ENCODE measurements around the gene FN3K. TPM values are rescaled to one million over a fixed set of nuclear protein-coding genes. Genes with fewer than 3 reads are reported as not detected.
A peak's percentile ranks its signal among the peaks of the same experiment; 100 is the strongest.
"Not testable (repeated sequence)": the region's sequence is repeated elsewhere in the genome, so short reads cannot be mapped to it uniquely, and the experiment has no call there.

Gene FN3K
- total RNA-seq, 1 experiment from 2014 or later, result 0.23 TPM

DNA sequence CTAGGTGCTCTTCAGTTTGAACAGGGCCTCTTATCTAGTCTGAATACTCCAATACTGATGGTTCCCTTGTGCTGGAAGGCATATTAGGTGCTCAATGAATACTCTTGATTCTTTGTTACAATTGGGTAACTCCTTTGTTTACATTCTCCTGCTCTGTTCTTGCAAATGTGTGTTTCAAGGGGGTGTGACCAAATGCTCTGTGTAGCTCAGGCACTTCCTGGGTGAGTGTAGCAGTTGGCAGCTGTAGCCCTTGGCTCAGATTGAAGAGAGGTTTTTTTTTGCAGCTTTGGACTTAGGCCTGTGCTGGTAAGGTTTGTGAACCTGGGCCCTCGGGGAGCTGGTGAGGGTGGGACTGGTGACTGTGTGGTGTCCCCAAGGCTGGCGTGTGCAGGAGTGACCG is 36.6 kb downstream of the FN3K start:
- peak; percentile 48 for DNase-seq (ENCODE audit: low read depth)

DNA sequence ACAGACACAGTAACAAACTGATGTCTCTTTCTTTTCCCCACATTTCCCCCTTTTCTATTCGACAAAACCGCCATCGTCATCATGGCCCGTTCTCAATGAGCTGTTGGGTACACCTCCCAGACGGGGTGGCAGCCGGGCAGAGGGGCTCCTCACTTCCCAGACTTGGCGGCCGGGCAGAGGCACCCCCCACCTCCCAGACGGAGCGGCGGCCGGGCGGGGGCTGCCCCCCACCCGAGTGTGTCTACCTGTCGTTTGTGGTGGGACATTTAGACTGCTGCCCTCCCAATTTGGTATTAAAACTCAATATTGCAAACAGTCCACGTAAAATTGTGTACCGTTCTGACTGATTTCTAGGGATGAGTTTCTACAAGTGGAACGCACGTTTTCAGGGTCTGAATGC is 39.0 kb downstream of the FN3K start:
- not testable (repeated sequence) for DNase-seq (ENCODE audit: low read depth)

DNA sequence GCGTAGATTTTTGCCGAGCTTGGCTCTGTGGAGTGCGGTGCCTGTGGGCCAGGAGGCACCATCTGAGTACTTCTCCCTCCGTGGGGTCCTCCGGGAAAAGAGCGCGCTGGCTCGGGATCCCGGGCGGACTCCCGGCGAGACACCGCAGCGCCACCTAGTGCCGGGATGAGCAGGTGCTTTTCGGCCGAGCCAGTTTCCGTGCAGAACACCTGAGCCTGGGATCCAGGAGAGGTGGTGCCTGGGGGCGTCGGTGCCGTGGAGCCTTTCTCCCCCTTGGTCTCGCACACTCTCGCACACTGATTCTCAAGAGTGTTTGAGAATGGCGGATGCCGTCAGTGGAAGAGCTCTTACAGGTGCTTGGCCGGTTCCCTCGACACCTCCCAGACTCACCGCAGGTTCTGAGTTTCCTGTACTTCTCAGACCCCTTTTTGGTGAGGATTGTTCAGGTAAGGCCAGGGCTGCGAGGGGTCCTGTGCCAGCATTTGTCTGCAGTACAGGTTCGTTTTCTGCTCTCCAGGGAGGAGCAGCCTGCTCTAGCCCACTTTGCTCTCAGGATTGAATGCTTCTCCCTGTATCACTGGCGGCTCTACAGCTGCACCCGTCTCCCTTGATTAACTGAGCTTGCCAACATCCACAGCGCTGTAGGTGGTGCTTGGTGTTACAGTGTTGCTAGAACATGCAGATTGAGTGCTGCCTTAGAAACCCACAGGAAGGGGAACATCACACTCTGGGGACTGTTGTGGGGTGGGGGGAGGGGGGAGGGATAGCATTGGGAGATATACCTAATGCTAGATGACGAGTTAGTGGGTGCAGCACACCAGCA is 39.8 kb downstream of the FN3K start:
- DNase-seq (ENCODE audit: low read depth), result peak; percentile 20

DNA sequence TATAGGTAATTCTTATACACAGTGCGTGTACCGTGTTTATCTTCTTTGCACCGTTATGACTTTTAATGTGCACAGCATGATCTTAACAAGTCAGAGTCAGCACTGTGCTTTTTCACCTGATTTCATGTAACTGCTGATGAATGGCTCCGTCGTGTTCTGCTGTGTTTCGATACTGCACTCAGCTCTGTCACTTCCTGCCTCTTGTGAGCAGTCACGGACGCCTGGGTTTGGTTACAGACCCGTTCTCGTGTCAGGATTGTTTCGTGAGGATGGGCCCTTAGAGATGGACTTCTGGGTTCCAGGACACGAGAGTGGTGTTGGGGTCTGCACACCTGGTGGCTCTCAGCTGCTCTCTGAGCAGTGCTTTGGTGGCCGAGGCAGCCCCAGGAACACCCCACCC is 41.0 kb downstream of the FN3K start:
- DNase-seq (ENCODE audit: low read depth), result no peak

DNA sequence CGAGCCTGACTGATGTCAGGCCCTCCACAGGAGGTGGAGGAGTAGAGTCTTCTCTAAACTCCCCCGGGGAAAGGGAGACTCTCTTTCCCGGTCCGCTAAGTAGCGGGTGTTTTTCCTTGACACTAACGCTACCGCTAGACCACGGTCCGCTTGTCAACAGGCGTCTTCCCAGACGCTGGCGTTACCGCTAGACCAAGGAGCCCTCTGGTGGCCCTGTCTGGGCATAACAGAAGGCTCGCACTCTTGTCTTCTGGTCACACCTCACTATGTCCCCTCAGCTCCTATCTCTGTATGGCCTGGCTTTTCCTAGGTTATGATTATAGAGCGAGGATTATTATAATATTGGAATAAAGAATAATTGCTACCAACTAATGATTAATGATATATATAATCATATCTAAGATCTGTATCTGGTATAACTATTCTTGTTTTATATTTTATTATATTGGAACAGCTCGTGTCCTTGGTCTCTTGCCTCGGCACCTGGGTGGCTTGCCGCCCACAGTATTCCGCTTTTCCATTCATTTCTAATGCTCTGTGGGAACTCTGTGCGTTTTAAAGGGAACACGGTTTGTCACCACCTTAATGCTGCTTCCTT is 42.5 kb downstream of the FN3K start:
- not testable (repeated sequence) for DNase-seq (ENCODE audit: low read depth)

DNA sequence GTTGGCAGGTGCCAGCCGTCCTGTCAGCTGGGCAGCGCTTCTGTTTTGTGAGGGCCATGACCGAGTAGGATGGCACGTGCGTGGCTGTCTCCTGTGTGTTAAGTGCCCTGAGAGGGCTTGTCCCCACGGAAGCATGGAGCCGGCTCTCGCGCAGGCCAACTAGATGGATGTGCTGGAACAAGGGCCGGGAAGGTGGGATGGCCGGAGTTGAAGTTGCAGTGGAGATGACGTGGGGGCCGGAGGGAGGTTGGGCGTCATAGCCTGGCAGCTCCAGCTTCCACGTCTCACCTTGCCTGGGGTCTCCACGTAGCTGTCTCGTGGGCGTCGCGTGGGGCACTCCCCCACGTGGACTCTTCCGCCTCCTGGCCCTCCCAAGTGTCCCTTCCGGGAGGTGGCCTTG is 44.1 kb downstream of the FN3K start:
- no peak for DNase-seq (ENCODE audit: low read depth)

DNA sequence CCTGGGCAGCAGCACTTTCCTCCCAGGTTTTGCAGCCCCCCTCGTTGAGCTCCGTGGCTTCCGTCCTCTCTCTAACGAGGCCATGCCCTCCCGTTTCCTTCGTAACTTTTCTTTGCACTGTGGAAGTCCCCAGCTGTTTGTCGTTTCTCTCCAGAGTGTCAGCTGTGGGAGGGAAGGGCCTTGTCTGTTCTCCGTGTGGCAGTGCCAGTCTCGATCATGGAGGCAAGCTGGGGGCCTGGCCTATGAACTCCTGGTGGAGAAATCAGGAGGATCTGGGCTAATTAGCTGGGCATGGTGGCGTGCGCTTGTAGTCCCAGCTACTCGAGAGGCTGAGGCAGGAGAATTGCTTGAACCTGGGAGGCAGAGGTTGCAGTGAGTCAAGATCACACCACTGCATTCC is 44.8 kb downstream of the FN3K start:
- DNase-seq (ENCODE audit: low read depth), result no peak

DNA sequence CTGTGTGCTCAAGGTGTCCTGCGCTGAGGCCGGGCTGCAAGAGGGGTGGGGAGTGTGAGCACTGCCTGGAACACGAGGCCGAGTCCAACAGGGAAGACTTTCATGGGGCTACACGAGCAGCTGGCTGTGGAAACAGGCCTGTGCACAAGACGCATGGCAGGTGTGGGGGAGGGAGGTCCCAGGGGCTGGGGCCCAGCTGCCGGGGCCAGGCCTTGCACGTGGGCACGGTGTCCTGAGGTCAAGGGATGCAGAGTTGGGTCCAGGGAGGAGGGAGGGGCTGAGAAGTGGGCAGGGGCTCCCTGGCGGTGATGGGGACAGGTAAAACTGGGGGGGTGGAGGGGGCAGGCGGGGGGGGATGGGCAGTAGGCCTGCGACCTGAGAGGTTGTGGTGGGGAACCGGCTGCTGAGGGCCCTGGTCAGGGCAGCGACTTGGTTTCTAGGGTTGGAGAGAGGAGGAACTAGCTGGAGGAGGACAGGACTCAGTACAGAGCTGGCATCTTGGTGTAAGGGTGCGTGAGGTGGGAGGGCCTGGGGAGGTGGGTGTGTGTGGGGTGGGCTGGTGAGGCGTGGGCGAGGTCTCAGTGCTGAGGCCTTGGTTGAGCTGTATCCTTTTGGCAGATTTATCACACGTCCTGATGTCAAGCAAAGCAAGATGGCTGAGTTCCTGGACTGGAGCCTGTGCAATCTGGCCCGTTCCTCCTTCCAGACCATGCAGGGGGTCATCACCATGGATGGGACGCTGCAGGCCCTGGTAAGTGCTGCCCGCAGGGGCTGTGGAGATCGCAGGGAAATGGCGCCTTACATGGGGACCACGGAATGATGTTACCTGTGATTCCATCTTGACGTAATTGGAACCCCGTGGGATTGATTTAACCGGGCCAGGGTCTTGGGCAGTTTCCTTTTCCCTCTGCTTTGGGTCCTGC is 45.8 kb downstream of the FN3K start:
- DNase-seq (ENCODE audit: low read depth), result no peak

DNA sequence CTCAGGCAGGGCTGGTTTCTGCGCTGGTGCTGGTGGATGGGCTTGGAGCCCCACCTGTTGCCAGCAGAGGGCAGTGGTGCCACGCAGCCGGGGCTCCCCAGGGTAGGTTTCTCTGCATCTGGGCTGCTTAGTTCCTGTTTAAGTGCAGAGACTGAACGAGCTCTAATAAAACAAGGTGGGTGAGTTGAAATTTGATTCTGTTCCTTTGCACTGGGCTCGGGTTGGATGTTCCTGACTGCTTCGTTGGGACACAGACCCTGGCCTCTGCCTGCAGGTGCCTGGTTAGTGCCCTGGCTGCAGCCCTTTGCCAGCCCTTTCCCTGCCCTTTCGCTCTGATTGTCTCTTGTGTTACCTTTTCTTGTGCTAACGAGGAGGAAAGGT is 46.5 kb downstream of the FN3K start:
- peak; percentile 61 for DNase-seq (ENCODE audit: low read depth)

DNA sequence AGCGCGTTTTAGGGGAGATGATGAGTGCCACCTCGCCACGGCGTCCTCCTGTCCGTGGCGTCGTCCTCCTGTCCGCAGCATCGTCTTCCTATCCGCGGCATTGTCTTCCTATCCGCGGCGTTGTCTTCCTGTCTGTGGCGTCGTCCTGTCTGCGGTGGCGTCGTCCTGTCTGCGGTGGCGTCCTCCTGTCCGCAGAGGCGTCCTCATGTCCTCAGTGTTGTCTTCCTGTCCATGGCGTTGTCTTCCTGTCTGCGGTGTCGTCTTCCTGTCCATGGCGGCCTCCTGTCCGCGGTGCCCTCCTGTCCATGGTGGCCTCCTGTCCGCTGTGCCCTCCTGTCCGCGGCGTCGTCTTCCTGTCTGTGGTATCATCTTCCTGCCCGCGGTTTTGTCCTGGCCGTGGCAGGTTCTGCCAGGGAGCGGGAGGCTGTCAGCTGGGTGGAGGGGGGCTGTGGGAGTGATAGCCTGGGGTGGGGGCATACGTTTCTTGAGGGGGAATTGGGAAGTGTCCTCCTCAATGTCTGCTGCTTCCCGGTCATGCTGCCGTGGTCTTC is 47.3 kb downstream of the FN3K start:
- no peak for DNase-seq (ENCODE audit: low read depth)

DNA sequence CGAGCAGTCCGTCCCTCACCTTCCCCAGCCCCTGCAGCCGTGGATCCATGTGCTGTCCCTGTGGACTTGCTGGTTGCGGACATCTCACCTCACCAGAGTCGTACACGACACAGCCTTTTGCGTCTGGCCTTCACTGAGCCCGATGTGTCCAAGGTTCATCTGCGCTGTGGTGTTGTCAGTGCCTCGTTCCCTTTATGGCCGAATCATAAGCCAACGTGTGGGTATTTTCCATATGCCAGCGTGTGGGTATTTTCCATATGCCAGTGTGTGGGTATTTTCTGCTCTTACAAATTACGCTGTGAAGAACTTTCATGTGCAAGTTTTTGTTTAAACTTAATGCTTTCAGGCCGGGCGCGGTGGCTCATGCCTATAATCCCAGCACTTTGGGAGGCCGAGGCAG is 48.1 kb downstream of the FN3K start:
- no peak for DNase-seq (ENCODE audit: low read depth)

DNA sequence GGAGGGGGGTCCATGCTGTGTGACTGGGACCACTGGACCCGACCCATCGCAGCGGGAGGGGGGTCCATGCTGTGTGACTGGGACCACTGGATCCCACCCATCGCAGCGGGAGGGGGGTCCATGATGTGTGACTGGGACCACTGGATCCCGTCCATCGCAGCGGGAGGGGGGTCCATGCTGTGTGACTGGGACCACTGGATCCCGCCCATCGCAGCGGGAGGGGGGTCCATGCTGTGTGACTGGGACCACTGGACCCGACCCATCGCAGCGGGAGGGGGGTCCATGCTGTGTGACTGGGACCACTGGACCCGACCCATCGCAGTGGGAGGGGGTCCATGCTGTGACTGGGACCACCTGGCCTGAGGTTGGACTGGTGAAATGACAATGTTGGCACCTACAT is 50.2 kb downstream of the FN3K start:
- DNase-seq (ENCODE audit: low read depth), result not testable (repeated sequence)

DNA sequence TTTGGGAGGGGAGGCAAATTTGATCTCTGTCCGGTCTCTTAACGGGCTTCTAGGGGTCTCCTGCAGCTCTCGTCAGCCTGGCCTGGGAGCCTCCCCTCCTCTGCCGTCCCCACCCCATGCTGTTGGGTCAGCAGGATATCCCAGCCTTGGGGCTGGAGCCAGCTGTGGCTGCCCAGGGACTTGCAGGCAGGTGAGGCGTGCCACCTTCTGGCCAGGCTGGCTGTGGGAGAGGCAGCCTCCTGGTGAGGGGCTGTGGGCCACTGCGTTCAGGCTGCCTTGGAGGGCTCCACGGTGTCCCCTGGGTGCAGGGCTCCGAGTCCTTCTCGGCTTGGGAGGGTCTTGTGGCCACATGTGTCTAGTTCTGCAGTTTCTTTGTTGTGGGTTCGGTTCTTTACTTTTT is 51.0 kb downstream of the FN3K start:
- no peak for DNase-seq (ENCODE audit: low read depth)

DNA sequence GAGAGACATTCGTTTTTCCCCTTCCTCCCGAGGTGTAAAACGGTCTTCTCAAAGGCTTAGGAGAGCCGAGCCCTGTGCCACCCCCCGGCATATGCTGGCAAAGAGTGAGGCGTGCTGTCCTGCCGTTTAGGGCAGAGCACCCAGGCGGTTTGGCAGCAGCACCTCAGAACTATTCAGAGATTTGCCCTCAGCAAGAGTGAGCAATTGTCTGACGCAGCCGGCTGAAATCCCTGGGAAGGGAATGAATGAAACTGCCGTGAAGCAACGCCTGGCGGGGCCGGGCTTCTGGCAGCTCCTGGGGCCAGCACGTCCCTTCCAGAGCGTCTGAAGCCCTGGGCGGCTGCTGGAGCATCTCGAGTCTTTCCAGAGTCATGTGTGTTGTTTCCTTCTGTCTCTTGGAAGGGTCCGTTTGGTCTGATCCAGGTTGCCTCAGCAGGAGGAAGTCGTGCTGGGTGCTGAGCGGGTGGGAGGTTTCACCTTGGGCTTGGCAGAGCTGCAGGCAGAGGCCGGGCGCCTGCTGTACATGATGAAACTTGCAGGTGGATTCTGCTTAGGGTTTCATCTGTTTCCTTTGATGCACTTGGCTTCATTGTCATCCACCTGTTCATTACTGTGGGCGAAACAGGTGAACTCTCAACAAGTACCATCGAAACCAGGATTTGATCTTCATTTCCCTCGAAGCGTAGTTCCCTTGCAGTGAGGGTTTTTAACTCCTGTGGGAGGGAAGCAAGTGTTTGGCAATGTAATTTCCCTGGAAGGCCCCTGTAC is 51.9 kb downstream of the FN3K start:
- no peak for DNase-seq (ENCODE audit: low read depth)

DNA sequence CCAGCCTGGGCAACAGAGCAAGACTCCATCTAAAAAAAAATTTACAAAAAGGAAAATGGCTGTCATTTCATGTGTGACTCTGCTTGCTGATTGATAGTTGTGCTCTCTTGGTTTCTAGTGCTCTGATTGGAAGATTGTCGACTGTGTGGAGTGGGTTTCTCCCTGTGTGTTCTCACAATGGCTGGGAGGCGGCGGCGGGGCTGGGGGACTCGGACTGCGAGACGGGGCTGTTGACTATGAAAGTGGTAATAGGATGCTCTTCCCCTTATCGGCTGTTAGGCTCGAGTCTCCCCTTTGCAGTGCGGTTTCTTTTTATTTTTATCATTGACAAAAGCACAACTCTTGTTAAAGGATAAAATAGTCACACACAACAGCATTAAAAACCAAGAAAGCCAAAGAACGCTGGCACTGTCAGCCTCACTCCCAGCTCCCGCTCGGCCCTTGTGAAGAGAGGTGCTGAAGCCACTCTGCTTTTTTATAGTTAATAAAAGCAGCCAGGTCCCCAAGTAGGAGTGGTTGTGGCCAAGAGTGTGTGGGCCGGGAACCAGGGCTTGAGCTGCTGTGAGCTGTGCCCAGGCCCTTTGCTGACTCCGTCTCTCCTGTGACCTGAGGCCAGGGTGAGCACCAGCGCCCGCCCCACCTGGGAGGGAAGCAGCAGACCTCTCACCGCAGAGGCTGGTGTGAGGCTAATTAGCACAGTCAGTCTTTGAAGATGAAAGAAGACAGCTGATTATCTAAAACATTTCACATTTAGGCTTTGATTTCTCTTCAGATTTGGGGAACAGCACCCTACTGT is 53.0 kb downstream of the FN3K start:
- DNase-seq (ENCODE audit: low read depth), result no peak

DNA sequence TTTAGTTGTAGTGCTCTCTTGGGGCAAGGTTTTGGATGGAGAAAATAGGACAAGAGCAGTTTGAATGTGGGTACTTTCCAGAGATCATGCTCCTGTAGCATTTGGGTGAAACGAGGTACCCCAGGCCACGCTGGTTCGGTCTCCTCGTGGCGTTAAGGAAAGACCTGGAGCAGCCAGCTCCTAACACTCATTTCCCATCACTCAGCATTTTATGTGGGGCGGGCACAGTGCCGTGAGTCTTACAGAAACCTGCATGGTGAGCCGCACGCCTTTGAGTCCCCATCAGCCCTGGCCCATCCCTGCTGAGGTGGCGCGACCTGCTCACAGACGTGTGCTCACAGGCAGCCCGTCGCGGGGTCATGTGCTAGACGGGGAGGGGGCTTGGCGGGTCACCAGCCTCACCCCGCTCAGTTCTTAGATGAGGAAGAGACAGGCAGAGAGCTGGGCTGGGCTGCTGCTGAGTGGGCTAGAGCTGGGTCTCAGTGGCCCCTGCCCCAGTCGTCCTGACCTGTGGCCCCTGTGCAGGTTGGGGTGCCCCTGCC is 53.7 kb downstream of the FN3K start:
- DNase-seq (ENCODE audit: low read depth), result no peak

DNA sequence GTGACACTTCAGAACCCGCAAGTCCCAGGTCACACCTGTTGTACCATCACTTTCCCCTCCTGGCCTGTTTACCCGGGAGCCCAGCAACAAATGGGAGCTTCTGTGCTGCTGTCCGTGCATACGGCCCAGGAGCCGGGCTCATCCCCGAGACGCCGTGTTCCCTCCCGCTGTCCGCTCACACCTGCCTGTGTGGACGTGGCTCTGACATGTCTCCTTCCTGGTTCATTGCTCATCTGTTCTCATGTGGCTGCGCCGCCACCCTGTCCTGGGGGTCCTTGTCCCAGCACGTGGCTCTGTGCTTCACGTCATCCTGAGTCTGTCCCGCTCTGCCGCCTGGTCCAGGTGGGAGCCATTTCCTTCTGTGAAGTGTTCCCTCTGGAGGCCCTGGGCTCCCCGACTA is 54.4 kb downstream of the FN3K start:
- DNase-seq (ENCODE audit: low read depth), result no peak

DNA sequence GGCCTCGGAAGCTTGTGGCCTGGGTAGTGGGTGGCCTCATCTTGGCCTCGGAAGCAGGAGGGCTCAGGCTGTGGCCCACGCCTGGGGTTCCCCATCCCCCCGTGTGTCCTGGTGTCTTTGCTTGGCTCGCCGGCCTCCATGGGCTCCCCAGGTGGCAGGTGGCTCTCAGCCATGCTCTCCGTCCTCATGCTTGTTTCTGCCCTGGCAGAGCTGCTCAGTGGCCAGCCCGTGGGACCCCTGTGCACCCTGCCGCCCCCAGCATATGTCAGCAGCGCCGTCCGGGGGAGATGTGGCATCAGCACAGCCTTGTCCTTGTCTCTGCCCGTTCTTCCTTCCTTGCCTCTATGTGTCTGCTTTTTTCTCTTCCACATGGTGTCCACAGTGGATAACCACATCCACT is 55.0 kb downstream of the FN3K start:
- DNase-seq (ENCODE audit: low read depth), result no peak

DNA sequence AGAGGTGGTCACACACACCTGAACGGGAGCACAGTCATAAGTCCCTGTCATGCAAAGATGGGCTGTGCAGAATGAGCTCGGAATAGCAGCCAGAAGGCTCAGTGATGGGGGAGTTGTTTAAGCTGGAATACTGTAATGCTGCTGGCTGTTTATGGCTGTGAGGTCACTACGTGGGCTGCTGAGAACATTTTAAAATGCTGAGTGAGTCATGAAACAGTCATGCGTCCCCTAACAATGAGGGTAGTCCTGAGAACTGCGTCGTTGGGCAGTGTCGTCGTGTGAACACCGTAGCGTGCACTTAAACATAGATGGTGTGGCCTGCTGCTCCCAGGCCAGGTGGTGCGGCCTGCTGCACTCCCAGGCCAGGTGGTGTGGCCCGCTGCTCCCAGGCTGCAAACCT is 56.1 kb downstream of the FN3K start:
- DNase-seq (ENCODE audit: low read depth), result peak; percentile 82

DNA sequence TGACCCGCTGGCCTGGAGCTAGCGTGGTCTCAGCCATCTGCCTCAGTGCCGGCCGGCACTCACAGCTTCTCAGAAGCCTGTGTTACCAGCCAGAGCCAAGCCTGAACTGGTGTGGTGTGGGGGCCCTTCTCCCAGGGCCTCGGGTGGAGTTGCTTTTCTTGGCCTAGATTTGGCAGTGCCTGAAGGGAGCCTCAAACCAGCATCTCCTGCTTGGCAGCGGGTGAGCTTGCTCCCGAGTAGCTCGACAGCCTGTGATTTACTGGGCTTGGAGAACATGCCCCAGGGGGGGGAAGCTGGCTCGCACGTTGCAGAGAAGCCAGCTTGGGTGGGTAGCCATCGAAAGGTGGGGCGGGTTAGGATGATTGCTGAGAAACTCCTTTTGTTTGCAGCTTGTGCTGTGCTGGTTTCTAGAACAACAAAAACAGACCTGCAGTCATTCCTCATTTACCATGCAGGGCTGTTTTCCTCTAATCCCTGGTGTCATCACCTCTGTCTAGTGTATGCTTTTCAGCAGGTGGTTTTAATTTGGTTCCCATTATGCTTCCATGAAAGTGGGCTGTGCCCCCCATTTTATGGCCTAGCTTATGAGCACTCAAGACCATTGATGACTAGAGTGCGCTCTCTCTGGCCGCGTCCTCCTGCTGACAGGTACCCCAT is 58.7 kb downstream of the FN3K start:
- no peak for DNase-seq (ENCODE audit: low read depth)

All from LHCN-M2 (cell line).